SH-SY5Y (cell line): ENCODE measurements around the gene CCNYL1.

Experiments
- GATA2 ChIP-seq: IDR thresholded peaks from 2 replicates; pipeline ENCODE4 v1.6.1; 2011; ENCODE audit warnings: mild to moderate bottlenecking, low read depth, low read length
- GATA3 ChIP-seq: IDR thresholded peaks from 2 replicates; pipeline ENCODE4 v1.6.1; 2011; ENCODE audit warnings: low read depth, mild to moderate bottlenecking, low read length, moderate library complexity

DNA sequence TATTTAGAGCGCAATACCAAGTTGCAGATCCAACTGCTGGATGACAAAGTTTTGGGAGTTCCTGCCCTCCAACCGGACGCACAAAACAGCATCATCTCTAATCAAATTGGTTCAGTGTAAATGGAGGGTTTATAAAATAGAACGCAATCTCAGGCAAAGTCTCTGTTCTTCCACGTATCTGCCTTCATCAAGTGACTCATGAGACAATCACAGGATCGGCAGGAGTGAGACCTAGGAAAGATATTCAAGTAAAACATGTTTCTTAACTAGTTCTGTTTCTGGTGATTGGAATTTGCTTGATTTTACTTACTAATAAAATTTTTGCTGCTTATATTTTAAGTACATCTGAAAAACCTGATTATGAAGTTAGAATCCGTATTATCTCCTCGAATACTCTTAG is 50.7 kb downstream of the CCNYL1 start:
- no peak for TF ChIP-seq GATA2
- no peak for TF ChIP-seq GATA3
